Panc1 (cell line): Measurements from ENCODE around the gene GPR176. TPM values are rescaled to one million over a fixed set of nuclear protein-coding genes. Genes with fewer than 3 reads are reported as not detected.

Source experiments
- ATAC-seq: fragments of 200-7000 bp; cut with Tn5 transposase; 2 replicates; pipeline ENCODE4 v1.9.1; 2020; ENCODE audit warnings: mild to moderate bottlenecking, moderate library complexity
- BruUV-seq: library from RNA; stranded (reverse); fragments of 400-500 nt; replicated peaks from 2 replicates; lab custom pipeline; 2021; lab: Mats Ljungman, UMichigan
- CTCF ChIA-PET: fragments of 300-600 bp; sonication (Branson Sonifier 250); formaldehyde crosslinking; loops from one replicate; lab custom pipeline; 2022; ENCODE audit warnings: antibody characterized with exemption; lab: Charles Lee
- POLR2A ChIA-PET: fragments of 300-600 bp; sonication (Branson Sonifier 250); formaldehyde crosslinking; loops from one replicate; lab custom pipeline; 2022; ENCODE audit warnings: antibody characterized with exemption; lab: Charles Lee
- DNase-seq: peaks from one replicate; pipeline ENCODE4 v3.0.0-alpha.2; 2010; ENCODE audit warnings: low read depth, low spot score
- H3K27ac ChIP-seq: 2 replicates; pipeline ENCODE4 v1.5.1; 2011; ENCODE audit warnings: mild to moderate bottlenecking, low read length, inconsistent platforms
- H3K27me3 ChIP-seq: fragments of 200-500 bp; sonication (Bioruptor generic); 2 replicates; pipeline ENCODE4 v1.6.0; 2014; ENCODE audit warnings: low read length, inconsistent platforms; ENCODE audit not compliant: control insufficient read depth, insufficient read depth
- H3K36me3 ChIP-seq: fragments of 200-500 bp; sonication (Bioruptor generic); 2 replicates; pipeline ENCODE4 v1.5.1; 2014; ENCODE audit warnings: inconsistent platforms, mild to moderate bottlenecking, low read length, moderate library complexity; ENCODE audit not compliant: control insufficient read depth, insufficient read depth
- H3K4me1 ChIP-seq: 2 replicates; pipeline ENCODE4 v1.5.1; 2011; ENCODE audit warnings: inconsistent platforms, mild to moderate bottlenecking, low read length, moderate library complexity; ENCODE audit not compliant: control insufficient read depth, insufficient read depth
- H3K4me3 ChIP-seq, 2 experiments: 2 replicates each; pipeline ENCODE4 v1.5.1; 2011 to 2012; ENCODE audit warnings: low read depth in 2 of 2, low read length in 2 of 2, mild to moderate bottlenecking in 2 of 2, inconsistent platforms in 1 of 2, moderate library complexity in 1 of 2
- H3K9me3 ChIP-seq: fragments of 200-500 bp; sonication (Bioruptor generic); 2 replicates; pipeline ENCODE4 v1.5.1; 2014; ENCODE audit warnings: low read depth, mild to moderate bottlenecking, inconsistent platforms, low read length, moderate library complexity; ENCODE audit not compliant: control insufficient read depth, insufficient read depth
- POLR2AphosphoS5 ChIP-seq: IDR thresholded peaks from 2 replicates; pipeline ENCODE4 v1.6.1; 2012; ENCODE audit warnings: mild to moderate bottlenecking, low read depth, low read length, moderate library complexity
- SIN3A ChIP-seq: IDR thresholded peaks from 2 replicates; pipeline ENCODE4 v1.6.1; 2012; ENCODE audit warnings: low read depth, mild to moderate bottlenecking, low read length, moderate library complexity, borderline replicate concordance; ENCODE audit not compliant: insufficient read depth
- TCF7L2 ChIP-seq: IDR thresholded peaks from 2 replicates; pipeline ENCODE4 v1.6.1; 2011; ENCODE audit warnings: mild to moderate bottlenecking, low read depth, low read length, inconsistent platforms
- in situ Hi-C: cut with HindIII; loops from 2 replicates; pipeline ENCODE4 v1.10.0; 2016; ENCODE audit warnings: low sequenced_read_pairs, low pct_unique_long_range_greater_than_20kb
- intact Hi-C: fragments of 100-400 bp; cut with micrococcal nuclease; formaldehyde crosslinking; loops from one replicate; pipeline ENCODE4 v1.10.0; 2022; ENCODE audit not compliant: unreplicated experiment
- total RNA-seq: library from RNA; stranded (reverse); gene quantifications from one replicate; pipeline ENCODE4 v1.2.1, GENCODE V29; 2021; ENCODE audit not compliant: unreplicated experiment
- TF ChIP-seq, protein P1 (sequence below): fragments of 450-650 bp; IDR thresholded peaks from 2 replicates; pipeline ENCODE4 v1.5.1; 2017; ENCODE audit warnings: mild to moderate bottlenecking
- TF ChIP-seq, protein P2 (sequence below), 2 experiments: IDR thresholded peaks; 2 replicates each; pipeline ENCODE4 v1.6.1; 2011 to 2012; ENCODE audit warnings: low read depth in 2 of 2, control low read depth in 1 of 2, low read length in 1 of 2, mild to moderate bottlenecking in 1 of 2, moderate library complexity in 1 of 2; ENCODE audit not compliant: insufficient read depth in 1 of 2

The GPR176 gene
- total RNA-seq, 1 experiment from 2014 or later: 12.7 TPM

DNA sequence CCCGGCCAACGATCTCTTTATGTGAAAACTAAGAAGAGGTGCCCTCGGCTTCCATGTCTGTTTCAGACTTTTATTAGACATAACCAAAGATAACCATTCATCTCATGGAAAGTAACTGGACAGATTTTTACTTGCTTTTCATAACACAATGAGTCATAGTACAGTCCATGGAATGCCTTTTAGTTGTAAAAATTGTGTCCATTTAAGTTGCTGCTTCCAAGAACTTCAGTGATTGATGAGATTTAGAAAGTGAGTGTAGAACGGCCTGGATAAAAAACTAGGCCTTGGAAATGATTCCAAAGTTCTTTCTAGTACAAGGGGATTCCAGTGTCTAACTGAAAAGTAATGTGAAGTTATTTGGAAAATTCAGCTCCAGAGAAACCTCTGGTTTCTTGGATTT is 24.7 kb upstream of the GPR176 start:
- H3K4me1 ChIP-seq: no peaks in the 10 kb centered on the region
- no peaks in the 10 kb centered on the region for H3K27me3 ChIP-seq
- H3K4me3 ChIP-seq: no peak overlapping the region
- intact Hi-C loops (no loop called here), in situ Hi-C loops (no loop called here)
- no peak for DNase-seq
- no TSS peak for BruUV-seq
- H3K9me3 ChIP-seq: no peaks in the 10 kb centered on the region
- TF ChIP-seq, protein P1, sequence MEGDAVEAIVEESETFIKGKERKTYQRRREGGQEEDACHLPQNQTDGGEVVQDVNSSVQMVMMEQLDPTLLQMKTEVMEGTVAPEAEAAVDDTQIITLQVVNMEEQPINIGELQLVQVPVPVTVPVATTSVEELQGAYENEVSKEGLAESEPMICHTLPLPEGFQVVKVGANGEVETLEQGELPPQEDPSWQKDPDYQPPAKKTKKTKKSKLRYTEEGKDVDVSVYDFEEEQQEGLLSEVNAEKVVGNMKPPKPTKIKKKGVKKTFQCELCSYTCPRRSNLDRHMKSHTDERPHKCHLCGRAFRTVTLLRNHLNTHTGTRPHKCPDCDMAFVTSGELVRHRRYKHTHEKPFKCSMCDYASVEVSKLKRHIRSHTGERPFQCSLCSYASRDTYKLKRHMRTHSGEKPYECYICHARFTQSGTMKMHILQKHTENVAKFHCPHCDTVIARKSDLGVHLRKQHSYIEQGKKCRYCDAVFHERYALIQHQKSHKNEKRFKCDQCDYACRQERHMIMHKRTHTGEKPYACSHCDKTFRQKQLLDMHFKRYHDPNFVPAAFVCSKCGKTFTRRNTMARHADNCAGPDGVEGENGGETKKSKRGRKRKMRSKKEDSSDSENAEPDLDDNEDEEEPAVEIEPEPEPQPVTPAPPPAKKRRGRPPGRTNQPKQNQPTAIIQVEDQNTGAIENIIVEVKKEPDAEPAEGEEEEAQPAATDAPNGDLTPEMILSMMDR: no peak
- TF ChIP-seq SIN3A (no peak), POLR2AphosphoS5 (no peak), TCF7L2 (no peak)
- TF ChIP-seq, protein P2, sequence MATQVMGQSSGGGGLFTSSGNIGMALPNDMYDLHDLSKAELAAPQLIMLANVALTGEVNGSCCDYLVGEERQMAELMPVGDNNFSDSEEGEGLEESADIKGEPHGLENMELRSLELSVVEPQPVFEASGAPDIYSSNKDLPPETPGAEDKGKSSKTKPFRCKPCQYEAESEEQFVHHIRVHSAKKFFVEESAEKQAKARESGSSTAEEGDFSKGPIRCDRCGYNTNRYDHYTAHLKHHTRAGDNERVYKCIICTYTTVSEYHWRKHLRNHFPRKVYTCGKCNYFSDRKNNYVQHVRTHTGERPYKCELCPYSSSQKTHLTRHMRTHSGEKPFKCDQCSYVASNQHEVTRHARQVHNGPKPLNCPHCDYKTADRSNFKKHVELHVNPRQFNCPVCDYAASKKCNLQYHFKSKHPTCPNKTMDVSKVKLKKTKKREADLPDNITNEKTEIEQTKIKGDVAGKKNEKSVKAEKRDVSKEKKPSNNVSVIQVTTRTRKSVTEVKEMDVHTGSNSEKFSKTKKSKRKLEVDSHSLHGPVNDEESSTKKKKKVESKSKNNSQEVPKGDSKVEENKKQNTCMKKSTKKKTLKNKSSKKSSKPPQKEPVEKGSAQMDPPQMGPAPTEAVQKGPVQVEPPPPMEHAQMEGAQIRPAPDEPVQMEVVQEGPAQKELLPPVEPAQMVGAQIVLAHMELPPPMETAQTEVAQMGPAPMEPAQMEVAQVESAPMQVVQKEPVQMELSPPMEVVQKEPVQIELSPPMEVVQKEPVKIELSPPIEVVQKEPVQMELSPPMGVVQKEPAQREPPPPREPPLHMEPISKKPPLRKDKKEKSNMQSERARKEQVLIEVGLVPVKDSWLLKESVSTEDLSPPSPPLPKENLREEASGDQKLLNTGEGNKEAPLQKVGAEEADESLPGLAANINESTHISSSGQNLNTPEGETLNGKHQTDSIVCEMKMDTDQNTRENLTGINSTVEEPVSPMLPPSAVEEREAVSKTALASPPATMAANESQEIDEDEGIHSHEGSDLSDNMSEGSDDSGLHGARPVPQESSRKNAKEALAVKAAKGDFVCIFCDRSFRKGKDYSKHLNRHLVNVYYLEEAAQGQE (IDR thresholded peaks at IDR 0.05; ENCODE audit: insufficient read depth in 1 of 2, low read depth in 2 of 2, low read length in 1 of 2): no peak
- no peak overlapping the region for H3K27ac ChIP-seq
- ChIA-PET POLR2A (no interaction called here), CTCF (no interaction called here)
- ATAC-seq: no peak
- H3K36me3 ChIP-seq: peaks cover 12% of the 10 kb centered on the region; the same call in 1 of the 2 replicates

DNA sequence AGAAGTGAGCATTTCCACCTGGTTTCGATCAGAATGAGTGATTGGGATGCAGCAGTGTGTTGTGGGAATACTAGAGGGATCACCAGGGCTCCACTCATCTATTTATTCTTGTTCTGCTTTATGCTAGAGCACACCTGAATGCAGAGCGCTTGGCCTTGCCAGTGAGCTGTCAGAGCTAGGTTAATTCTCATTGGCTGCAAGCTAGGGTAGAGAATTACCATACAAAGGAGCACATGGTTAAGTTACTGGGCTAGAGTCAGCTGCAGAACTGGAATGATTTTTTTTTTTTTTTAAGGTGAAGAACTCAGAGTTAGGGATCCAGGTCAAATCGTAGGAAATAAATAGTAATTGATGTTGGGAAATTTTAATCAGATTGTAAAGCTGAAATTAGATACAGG is 22.7 kb upstream of the GPR176 start:
- Histone ChIP-seq H3K4me1 (no peaks in the 10 kb centered on the region), H3K36me3 (peaks cover 11% of the 10 kb centered on the region; the same call in 1 of the 2 replicates), H3K27ac (no peak overlapping the region), H3K9me3 (no peaks in the 10 kb centered on the region), H3K27me3 (no peaks in the 10 kb centered on the region), H3K4me3 (no peak overlapping the region)
- DNase-seq (no peak), ATAC-seq (no peak)
- ChIA-PET CTCF (interaction anchor here (0.7 kb wide), 1 partner anchor 9 kb away, joined by 3 read pairs; the partner anchor contains the start of gene EIF2AK4), POLR2A (interaction anchor here (0.6 kb wide), 1 partner anchor 168 kb away, joined by 4 read pairs; no protein-coding TSS in a partner anchor)
- TF ChIP-seq TCF7L2 (no peak), POLR2AphosphoS5 (no peak)
- TF ChIP-seq, protein P2 (IDR thresholded peaks at IDR 0.05; ENCODE audit: insufficient read depth in 1 of 2, low read depth in 2 of 2, low read length in 1 of 2): no peak
- TF ChIP-seq, protein P1: no peak
- no TSS peak for BruUV-seq
- intact Hi-C loops: no loop called here
- in situ Hi-C loops: no loop called here
